ENCODE measurements around the gene SLC44A5. TPM values are rescaled to one million over a fixed set of nuclear protein-coding genes. Genes with fewer than 3 reads are reported as not detected.
A peak's percentile ranks its signal among the peaks of the same experiment; 100 is the strongest.
"Not testable (repeated sequence)": the region's sequence is repeated elsewhere in the genome, so short reads cannot be mapped to it uniquely, and the experiment has no call there.

Gene SLC44A5
- polyA plus RNA-seq: under 1 TPM in 2 of 3 donors, not detected in 1; 0.25 to 0.88 TPM

- H3K27me3 Mint-ChIP-seq (ENCODE audit: low read depth in 3 of 3): peaks cover 4 to 30% (median 9%) of the 10 kb centered on the region in 3 donors
- peaks cover 0 to 17% (median 5%) of the 10 kb centered on the region in 6 donors for H3K9me3 Mint-ChIP-seq
- no peaks in the 10 kb centered on the region for H3K36me3 Mint-ChIP-seq
- peaks cover 12 to 14% of the 10 kb centered on the region in 2 donors for H3K4me1 Mint-ChIP-seq
- no peak for DNase-seq
- no peak within 1 kb of the TSS for H3K4me3 Mint-ChIP-seq
- no peak within 1 kb of the TSS for H3K27ac Mint-ChIP-seq
Measured at GRCh38 chr1:75611014-75611413, at the start of gene SLC44A5. SLC44A5 (minus strand) TSS chr1:75611114; CDS start chr1:75541447, 69,667 bp downstream.

- peaks cover 0 to 6% (median 0%) of the 10 kb centered on the region in 3 donors for H3K36me3 Mint-ChIP-seq
- H3K9me3 Mint-ChIP-seq: peaks cover 5 to 28% (median 10%) of the 10 kb centered on the region in 6 donors
- no peaks in the 10 kb centered on the region for H3K4me1 Mint-ChIP-seq
- no peak overlapping the region for H3K4me3 Mint-ChIP-seq
- H3K27ac Mint-ChIP-seq: no peak overlapping the region
- H3K27me3 Mint-ChIP-seq (ENCODE audit: low read depth in 3 of 3): peaks cover 0 to 8% (median 5%) of the 10 kb centered on the region in 3 donors
- DNase-seq: no peak
Measured at GRCh38 chr1:75655931-75656330, 45.0 kb upstream of the SLC44A5 start.

GRCh38 chr1:75647183-75647582 is 36.3 kb upstream of the SLC44A5 start:
- not testable (repeated sequence) for H3K4me3 Mint-ChIP-seq; H3K27me3 Mint-ChIP-seq (ENCODE audit: low read depth in 3 of 3); DNase-seq; H3K36me3 Mint-ChIP-seq; H3K9me3 Mint-ChIP-seq; H3K27ac Mint-ChIP-seq; H3K4me1 Mint-ChIP-seq

GRCh38 chr1:75645153-75645552 is 34.2 kb upstream of the SLC44A5 start:
- H3K4me1 Mint-ChIP-seq; H3K36me3 Mint-ChIP-seq; H3K27me3 Mint-ChIP-seq (ENCODE audit: low read depth in 3 of 3); H3K27ac Mint-ChIP-seq; H3K9me3 Mint-ChIP-seq; H3K4me3 Mint-ChIP-seq; DNase-seq: not testable (repeated sequence)

- Mint-ChIP-seq H3K27ac (no peak overlapping the region), H3K9me3 (peaks cover 0 to 6% (median 2%) of the 10 kb centered on the region in 6 donors), H3K36me3 (no peaks in the 10 kb centered on the region), H3K27me3 (ENCODE audit: low read depth in 3 of 3) (peaks cover 0 to 7% (median 0%) of the 10 kb centered on the region in 3 donors), H3K4me1 (no peaks in the 10 kb centered on the region), H3K4me3 (no peak overlapping the region)
- no peak for DNase-seq
Measured at GRCh38 chr1:75643460-75643859, 32.5 kb upstream of the SLC44A5 start.

GRCh38 chr1:75641325-75641724 is 30.4 kb upstream of the SLC44A5 start:
- no peaks in the 10 kb centered on the region for H3K36me3 Mint-ChIP-seq
- H3K27ac Mint-ChIP-seq: no peak overlapping the region
- peaks cover 0 to 4% (median under 1%) of the 10 kb centered on the region in 6 donors for H3K9me3 Mint-ChIP-seq
- no peak for DNase-seq
- H3K4me1 Mint-ChIP-seq: no peaks in the 10 kb centered on the region
- no peak overlapping the region for H3K4me3 Mint-ChIP-seq
- peaks cover 0 to 10% (median 2%) of the 10 kb centered on the region in 3 donors for H3K27me3 Mint-ChIP-seq (ENCODE audit: low read depth in 3 of 3)

GRCh38 chr1:75640137-75640536 is 29.2 kb upstream of the SLC44A5 start:
- Mint-ChIP-seq H3K4me3 (no peak overlapping the region), H3K27ac (no peak overlapping the region), H3K36me3 (no peaks in the 10 kb centered on the region), H3K27me3 (ENCODE audit: low read depth in 3 of 3) (peaks cover 0 to 8% (median 2%) of the 10 kb centered on the region in 3 donors), H3K4me1 (no peaks in the 10 kb centered on the region), H3K9me3 (peaks cover 0 to 3% (median 0%) of the 10 kb centered on the region in 6 donors)
- no peak for DNase-seq

- Mint-ChIP-seq H3K27ac (no peak overlapping the region), H3K4me1 (no peaks in the 10 kb centered on the region), H3K27me3 (ENCODE audit: low read depth in 3 of 3) (peaks cover 0 to 7% (median 2%) of the 10 kb centered on the region in 3 donors), H3K36me3 (no peaks in the 10 kb centered on the region), H3K4me3 (no peak overlapping the region), H3K9me3 (no peaks in the 10 kb centered on the region)
- DNase-seq: peak in 1 of 3 donors; percentile 4
Measured at GRCh38 chr1:75632350-75632949, 21.5 kb upstream of the SLC44A5 start.

GRCh38 chr1:75630998-75631397 is 20.1 kb upstream of the SLC44A5 start:
- Mint-ChIP-seq H3K4me1 (no peaks in the 10 kb centered on the region), H3K27me3 (ENCODE audit: low read depth in 3 of 3) (peaks cover 0 to 7% (median 0%) of the 10 kb centered on the region in 3 donors), H3K9me3 (no peaks in the 10 kb centered on the region), H3K36me3 (no peaks in the 10 kb centered on the region), H3K4me3 (no peak overlapping the region), H3K27ac (no peak overlapping the region)
- DNase-seq: no peak

- H3K27ac Mint-ChIP-seq: no peak overlapping the region
- no peaks in the 10 kb centered on the region for H3K36me3 Mint-ChIP-seq
- no peaks in the 10 kb centered on the region for H3K4me1 Mint-ChIP-seq
- no peak for DNase-seq
- peaks cover 0 to 7% (median under 1%) of the 10 kb centered on the region in 3 donors for H3K27me3 Mint-ChIP-seq (ENCODE audit: low read depth in 3 of 3)
- H3K9me3 Mint-ChIP-seq: no peaks in the 10 kb centered on the region
- no peak overlapping the region for H3K4me3 Mint-ChIP-seq
Measured at GRCh38 chr1:75630004-75630594, 19.2 kb upstream of the SLC44A5 start.

- no peaks in the 10 kb centered on the region for H3K36me3 Mint-ChIP-seq
- H3K27me3 Mint-ChIP-seq (ENCODE audit: low read depth in 3 of 3): peaks cover 2 to 12% (median 5%) of the 10 kb centered on the region in 3 donors
- peaks cover 0 to 5% (median 0%) of the 10 kb centered on the region in 6 donors for H3K9me3 Mint-ChIP-seq
- H3K4me3 Mint-ChIP-seq: no peak overlapping the region
- H3K4me1 Mint-ChIP-seq: no peaks in the 10 kb centered on the region
- H3K27ac Mint-ChIP-seq: no peak overlapping the region
- DNase-seq: no peak
Measured at GRCh38 chr1:75625795-75626194, 14.9 kb upstream of the SLC44A5 start.

GRCh38 chr1:75618382-75618781 is 7.5 kb upstream of the SLC44A5 start:
- Mint-ChIP-seq H3K36me3 (no peaks in the 10 kb centered on the region), H3K9me3 (peaks cover 0 to 9% (median 3%) of the 10 kb centered on the region in 6 donors), H3K4me1 (peaks cover 19 to 23% of the 10 kb centered on the region in 2 donors), H3K27ac (no peak overlapping the region), H3K27me3 (ENCODE audit: low read depth in 3 of 3) (peaks cover 17 to 21% (median 18%) of the 10 kb centered on the region in 3 donors), H3K4me3 (no peak overlapping the region)
- no peak for DNase-seq

GRCh38 chr1:75616436-75617433 is 5.8 kb upstream of the SLC44A5 start:
- no peak for DNase-seq
- Mint-ChIP-seq H3K4me1 (peaks cover 19 to 23% of the 10 kb centered on the region in 2 donors), H3K36me3 (no peaks in the 10 kb centered on the region), H3K27me3 (ENCODE audit: low read depth in 3 of 3) (peaks cover 17 to 26% (median 18%) of the 10 kb centered on the region in 3 donors), H3K9me3 (peaks cover 0 to 9% (median 2%) of the 10 kb centered on the region in 6 donors), H3K4me3 (peak overlapping the region; percentile 11 to 63 (median 48)), H3K27ac (no peak overlapping the region)

All from immature natural killer cell (primary cell).